Sigmoid colon (tissue), 4 donors: ENCODE measurements around the gene CD300LG.

Experiments
- CTCF ChIP-seq, 4 experiments: fragments of 450-650 bp in 3 of 4; fragments of 200-600 bp in 1 of 4; IDR thresholded peaks; one replicate each; pipeline ENCODE4 v1.5.1; 2016 to 2019; ENCODE audit warnings: antibody characterized with exemption in 4 of 4, mild to moderate bottlenecking in 3 of 4, moderate library complexity in 2 of 4
- EP300 ChIP-seq, 4 donors: sonication (generic); formaldehyde crosslinking; IDR thresholded peaks; one replicate each; pipeline ENCODE4 v1.6.1; 2017; ENCODE audit warnings: antibody characterized with exemption in 4 of 4
- POLR2A ChIP-seq, 2 donors: fragments of 450-650 bp; IDR thresholded peaks; one replicate each; pipeline ENCODE4 v1.6.1; 2016; ENCODE audit warnings: antibody characterized with exemption in 2 of 2, mild to moderate bottlenecking in 2 of 2, moderate library complexity in 2 of 2
- POLR2AphosphoS5 ChIP-seq, 4 donors: sonication (generic); formaldehyde crosslinking; IDR thresholded peaks; one replicate each; pipeline ENCODE4 v1.6.1; 2017; ENCODE audit warnings: antibody characterized with exemption in 4 of 4

DNA sequence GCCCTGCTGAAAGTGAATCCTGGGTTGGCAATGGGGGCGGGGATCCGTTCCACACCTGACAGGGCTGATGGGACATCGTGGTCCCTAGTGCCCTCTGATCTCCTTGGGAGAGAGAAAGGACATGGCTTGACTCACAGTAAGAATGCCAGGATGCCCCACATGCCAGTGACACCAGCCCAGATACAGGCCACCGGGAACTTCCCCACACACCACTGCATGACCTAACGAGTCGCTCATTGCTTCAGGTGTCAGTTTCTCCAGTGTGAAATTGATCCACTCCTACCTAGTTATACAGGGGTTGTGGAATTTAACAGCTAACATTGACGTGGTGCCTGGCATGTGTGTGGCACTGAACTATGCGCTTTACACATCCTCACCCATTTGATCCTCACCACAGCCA, 7.5 kb downstream of the CD300LG start:
- TF ChIP-seq CTCF (IDR thresholded peaks at IDR 0.05) (no peak), EP300 (IDR thresholded peaks at IDR 0.05) (no peak), POLR2AphosphoS5 (IDR thresholded peaks at IDR 0.05) (no peak), POLR2A (IDR thresholded peaks at IDR 0.05) (no peak)
